Left lobe of liver (tissue), 2 donors: ENCODE results near the gene UBE2E2. TPM values are rescaled to one million over a fixed set of nuclear protein-coding genes. Genes with fewer than 3 reads are reported as not detected.

Experiments used
- ATAC-seq: fragments of 200-7000 bp; cut with Tn5 transposase; one replicate; pipeline ENCODE4 v1.9.1; 2020; ENCODE audit warnings: mild to moderate bottlenecking, moderate library complexity
- DNase-seq: peaks from one replicate; pipeline ENCODE4 v3.0.0-alpha.2; 2020; ENCODE audit warnings: low spot score
- total RNA-seq: library from RNA; stranded (reverse); gene quantifications from one replicate; pipeline ENCODE4 v1.2.1, GENCODE V29; 2021
- donor health status: DM: no; HTN: no; CAD: no; lungs with moderate emphysema.
- donor health status: DM: no; HTN: yes; CAD: no.

The UBE2E2 gene
- total RNA-seq, 1 donor from 2014 or later, result 14.4 TPM

GRCh38 chr3:23192816-23193215, 10.3 kb upstream of the UBE2E2 start:
- no peak for ATAC-seq

GRCh38 chr3:23193831-23194230, 9.3 kb upstream of the UBE2E2 start:
- DNase-seq (no peak), ATAC-seq (no peak)

More at GRCh38 chr3:23192816-23193215, 10.3 kb upstream of the UBE2E2 start:
- no peak for DNase-seq

GRCh38 chr3:23198801-23199200, 4.3 kb upstream of the UBE2E2 start:
- ATAC-seq (no peak), DNase-seq (no peak)

- DNase-seq, result no peak
- ATAC-seq, result no peak
These were observed 3.5 kb upstream of the UBE2E2 start for GRCh38 chr3:23199649-23200048.

- no peak for DNase-seq
- ATAC-seq, result no peak
These were observed 1.8 kb upstream of the UBE2E2 start for GRCh38 chr3:23201154-23201838.

GRCh38 chr3:23202203-23202920, 765 bp upstream of the UBE2E2 start:
- peak; percentile 46 for ATAC-seq
- no peak for DNase-seq

- ATAC-seq, result peak; percentile 37
- peak; percentile 54 for DNase-seq
These were observed 692 bp downstream of the UBE2E2 start for GRCh38 chr3:23203708-23204330.

- ATAC-seq (no peak), DNase-seq (no peak)
These were observed 3.2 kb downstream of the UBE2E2 start for GRCh38 chr3:23206366-23206765.

GRCh38 chr3:23209103-23209502, 6.0 kb downstream of the UBE2E2 start:
- no peak for ATAC-seq

GRCh38 chr3:23209747-23210487, 6.8 kb downstream of the UBE2E2 start:
- peak; percentile 42 for ATAC-seq

More at GRCh38 chr3:23209103-23209502, 6.0 kb downstream of the UBE2E2 start:
- no peak for DNase-seq

GRCh38 chr3:23213813-23214212, 10.7 kb downstream of the UBE2E2 start:
- ATAC-seq, result no peak
- no peak for DNase-seq

More at GRCh38 chr3:23209747-23210487, 6.8 kb downstream of the UBE2E2 start:
- DNase-seq, result no peak

GRCh38 chr3:23217872-23218554, 14.9 kb downstream of the UBE2E2 start:
- no peak for ATAC-seq
- no peak for DNase-seq

- ATAC-seq (peak; percentile 85), DNase-seq (no peak)
These were observed 16.0 kb downstream of the UBE2E2 start for GRCh38 chr3:23219117-23219516.

- DNase-seq (no peak), ATAC-seq (peak; percentile 28)
These were observed 16.4 kb downstream of the UBE2E2 start for GRCh38 chr3:23219552-23219951.

- DNase-seq (no peak), ATAC-seq (no peak)
These were observed 18.0 kb downstream of the UBE2E2 start for GRCh38 chr3:23221136-23221535.

- ATAC-seq (no peak), DNase-seq (no peak)
These were observed 28.9 kb downstream of the UBE2E2 start for GRCh38 chr3:23232016-23232415.

- ATAC-seq, result no peak
- no peak for DNase-seq
These were observed 29.7 kb downstream of the UBE2E2 start for GRCh38 chr3:23232854-23233253.

GRCh38 chr3:23235264-23235663, 32.1 kb downstream of the UBE2E2 start:
- ATAC-seq (no peak), DNase-seq (no peak)

GRCh38 chr3:23236890-23237289, 33.8 kb downstream of the UBE2E2 start:
- DNase-seq, result no peak

GRCh38 chr3:23238156-23238555, 35.0 kb downstream of the UBE2E2 start:
- no peak for DNase-seq
- ATAC-seq, result no peak

More at GRCh38 chr3:23236890-23237289, 33.8 kb downstream of the UBE2E2 start:
- no peak for ATAC-seq

GRCh38 chr3:23238578-23238977, 35.5 kb downstream of the UBE2E2 start:
- DNase-seq (no peak), ATAC-seq (no peak)
